HCT116 (cell line): ENCODE results near the gene ZNF648.

ENCODE experiments used
- CEBPB ChIP-seq: IDR thresholded peaks from 2 replicates; pipeline ENCODE4 v1.6.1; 2012; ENCODE audit warnings: low read depth
- CTCF ChIP-seq, 3 experiments: fragments of 200-600 bp in 1 of 3; sonication (generic) in 1 of 3; IDR thresholded peaks in 2 of 3; conservative IDR thresholded peaks in 1 of 3; 2 replicates each; pipeline ENCODE4 v1.5.1; 2012 to 2017; ENCODE audit warnings: low read depth in 2 of 3, low read length in 2 of 3, antibody characterized with exemption in 1 of 3, borderline replicate concordance in 1 of 3, control low read depth in 1 of 3, mild to moderate bottlenecking in 1 of 3, mixed read lengths in 1 of 3, mixed run types in 1 of 3, moderate library complexity in 1 of 3; ENCODE audit not compliant: insufficient read depth in 1 of 3

- TF ChIP-seq CTCF (IDR thresholded peaks at IDR 0.05 in 2 of 3, conservative IDR thresholded peaks at IDR 0.05 in 1 of 3; ENCODE audit: borderline replicate concordance in 1 of 3, insufficient read depth in 1 of 3, low read depth in 2 of 3, low read length in 2 of 3): no peak
- TF ChIP-seq CEBPB: no peak
Observed at GRCh38 chr1:182102043-182102416, 40.5 kb upstream of the ZNF648 start.
